Choroid plexus epithelial cell (primary cell): ENCODE results near the gene MSTO1.
A peak's percentile ranks its signal among the peaks of the same experiment; 100 is the strongest.
"Not testable (repeated sequence)": the region's sequence is repeated elsewhere in the genome, so short reads cannot be mapped to it uniquely, and the experiment has no call there.

Experiments
- DNase-seq: peaks from one replicate; pipeline ENCODE4 v3.0.0-alpha.2; 2010; ENCODE audit warnings: low read depth
- H3K4me3 ChIP-seq: 2 replicates; pipeline ENCODE4 v1.5.1; 2011; ENCODE audit warnings: low read depth, mild to moderate bottlenecking, control low read depth, low read length, moderate library complexity
- TF ChIP-seq, protein P1 (sequence below): conservative IDR thresholded peaks from 2 replicates; pipeline ENCODE4 v1.5.1; 2011; ENCODE audit warnings: low read depth, mild to moderate bottlenecking, control low read depth, inconsistent platforms, low read length, moderate library complexity

Gene MSTO1

DNA sequence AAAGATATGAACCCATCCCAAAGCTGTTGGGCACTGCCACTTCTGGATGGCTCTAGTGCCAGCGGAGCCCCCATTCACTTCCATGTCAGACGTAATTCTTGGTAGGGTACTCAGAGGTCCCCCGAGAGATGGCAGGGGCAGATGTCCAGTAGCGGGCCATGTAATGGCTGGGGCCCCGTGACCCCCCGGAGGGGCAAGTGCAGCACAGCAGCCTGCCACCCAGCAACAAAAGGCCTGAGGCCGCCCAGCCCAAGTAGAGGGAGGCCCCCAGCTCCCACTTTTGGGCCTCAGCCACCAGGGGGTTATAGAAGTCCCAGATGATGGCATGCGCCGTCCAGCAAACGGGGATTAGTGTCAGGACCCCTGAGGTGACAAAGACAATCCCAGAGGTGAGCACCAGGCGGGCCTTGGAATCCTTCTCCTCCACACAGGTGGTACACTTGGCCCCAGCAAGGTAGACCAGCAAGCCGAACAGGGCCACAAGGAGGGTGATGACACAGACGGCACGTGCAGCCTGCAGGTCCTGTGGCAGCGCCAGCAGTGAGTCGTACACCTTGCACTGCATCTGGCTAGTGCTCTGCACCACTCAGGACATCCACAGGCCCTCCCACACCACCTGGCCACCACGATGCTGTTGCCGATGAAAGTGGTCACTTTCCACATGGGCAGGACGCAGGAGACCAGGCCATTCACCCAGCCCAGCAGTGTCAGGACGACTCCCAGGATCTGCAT, 19.3 kb upstream of the MSTO1 start:
- not testable (repeated sequence) for H3K4me3 ChIP-seq, DNase-seq

DNA sequence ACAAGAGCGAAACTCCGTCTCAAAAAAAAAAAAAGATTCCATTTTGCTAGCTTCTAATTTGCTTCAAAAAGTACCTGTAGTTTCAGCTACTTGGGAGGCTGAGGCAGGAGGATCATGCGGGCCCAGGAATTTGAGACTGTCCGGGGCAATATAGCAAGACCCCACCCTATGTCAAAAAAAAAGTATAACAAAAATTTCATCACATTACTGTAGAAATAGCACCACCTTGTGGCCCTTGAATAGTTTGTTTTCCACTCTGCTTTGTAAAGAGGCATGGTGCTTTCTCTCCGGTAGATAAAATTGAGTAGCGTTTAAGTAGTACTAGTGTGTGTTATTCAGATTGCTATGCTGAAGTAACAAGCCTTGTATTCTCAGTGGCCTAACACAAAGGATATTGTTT, 18.2 kb upstream of the MSTO1 start:
- TF ChIP-seq, protein P1, sequence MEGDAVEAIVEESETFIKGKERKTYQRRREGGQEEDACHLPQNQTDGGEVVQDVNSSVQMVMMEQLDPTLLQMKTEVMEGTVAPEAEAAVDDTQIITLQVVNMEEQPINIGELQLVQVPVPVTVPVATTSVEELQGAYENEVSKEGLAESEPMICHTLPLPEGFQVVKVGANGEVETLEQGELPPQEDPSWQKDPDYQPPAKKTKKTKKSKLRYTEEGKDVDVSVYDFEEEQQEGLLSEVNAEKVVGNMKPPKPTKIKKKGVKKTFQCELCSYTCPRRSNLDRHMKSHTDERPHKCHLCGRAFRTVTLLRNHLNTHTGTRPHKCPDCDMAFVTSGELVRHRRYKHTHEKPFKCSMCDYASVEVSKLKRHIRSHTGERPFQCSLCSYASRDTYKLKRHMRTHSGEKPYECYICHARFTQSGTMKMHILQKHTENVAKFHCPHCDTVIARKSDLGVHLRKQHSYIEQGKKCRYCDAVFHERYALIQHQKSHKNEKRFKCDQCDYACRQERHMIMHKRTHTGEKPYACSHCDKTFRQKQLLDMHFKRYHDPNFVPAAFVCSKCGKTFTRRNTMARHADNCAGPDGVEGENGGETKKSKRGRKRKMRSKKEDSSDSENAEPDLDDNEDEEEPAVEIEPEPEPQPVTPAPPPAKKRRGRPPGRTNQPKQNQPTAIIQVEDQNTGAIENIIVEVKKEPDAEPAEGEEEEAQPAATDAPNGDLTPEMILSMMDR = peak; percentile 56
- peak; percentile 82 for DNase-seq
- no peak overlapping the region for H3K4me3 ChIP-seq

DNA sequence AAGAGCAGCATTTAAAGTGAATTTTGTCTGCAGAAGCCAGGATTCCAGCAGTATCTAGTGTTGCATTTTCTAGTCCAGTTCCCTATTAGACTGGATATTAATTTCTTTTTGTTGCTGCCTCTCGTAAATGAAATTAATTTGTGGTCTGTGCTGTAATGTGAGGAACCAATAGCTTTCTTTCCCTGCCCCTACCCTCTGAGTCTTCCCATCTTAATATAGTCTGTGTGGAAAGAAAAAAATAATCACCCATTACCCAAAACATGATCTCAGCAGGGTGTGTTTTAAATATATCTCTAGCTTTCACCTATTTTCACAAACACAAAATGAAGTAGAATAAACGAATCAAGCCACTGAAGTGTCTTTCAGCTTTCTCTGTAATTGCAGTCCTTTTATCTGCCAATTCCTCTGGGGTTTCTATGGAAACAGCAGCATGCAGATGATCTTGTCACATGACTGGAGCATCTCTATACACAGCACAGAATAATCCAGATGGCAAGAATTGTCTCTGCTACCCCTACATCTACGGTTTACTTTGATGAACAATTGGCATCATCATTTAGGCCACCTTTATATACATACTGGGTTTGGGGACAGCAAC, 14.0 kb upstream of the MSTO1 start:
- DNase-seq, H3K4me3 ChIP-seq: not testable (repeated sequence)

DNA sequence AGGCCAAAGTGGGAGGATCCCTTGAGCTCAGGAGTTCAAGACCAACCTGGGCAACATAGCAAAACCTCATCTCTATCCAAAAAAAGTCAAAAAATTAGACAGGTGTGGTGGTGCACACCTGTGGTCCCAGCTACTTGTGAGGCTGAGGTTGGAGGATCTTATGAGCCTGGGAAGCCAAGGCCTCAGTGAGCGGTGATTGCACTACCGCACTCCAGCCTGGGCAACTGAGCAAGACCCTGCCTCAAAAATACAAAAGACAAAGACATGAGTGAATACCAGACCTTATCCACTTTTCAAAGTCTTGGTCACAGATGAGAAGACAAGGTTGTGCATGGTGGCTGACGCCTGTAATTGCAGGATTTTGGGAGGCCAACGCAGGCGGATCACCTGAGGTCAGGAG, 13.2 kb upstream of the MSTO1 start:
- TF ChIP-seq, protein P1 = no peak
- no peak overlapping the region for H3K4me3 ChIP-seq
- DNase-seq = no peak

DNA sequence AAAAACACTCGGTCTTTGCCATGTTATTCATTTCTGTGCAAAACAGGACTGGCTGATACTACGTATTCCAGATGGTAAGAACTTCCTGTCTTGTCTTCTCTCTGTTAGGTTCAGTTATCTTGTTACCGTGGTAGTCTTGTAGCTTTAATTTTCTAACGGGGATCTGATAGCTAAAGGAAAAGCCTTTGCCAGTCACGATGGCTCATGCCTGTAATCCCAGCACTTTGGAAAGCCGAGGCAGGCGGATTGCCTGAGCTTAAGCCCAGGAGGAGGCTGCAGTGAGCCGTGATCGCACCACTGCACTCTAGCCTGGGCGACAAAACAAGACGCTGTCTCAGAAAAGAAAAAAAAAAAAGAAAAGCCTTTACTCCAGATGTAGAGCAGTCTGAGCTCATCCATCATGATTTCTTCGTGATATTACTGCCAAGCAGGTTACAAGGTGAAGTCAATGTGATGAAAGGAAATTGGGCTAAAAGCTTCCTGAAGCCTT, 11.1 kb upstream of the MSTO1 start:
- TF ChIP-seq, protein P1 = peak; percentile 34
- peak; percentile 62 for DNase-seq
- peak overlapping the region; percentile 32 for H3K4me3 ChIP-seq

DNA sequence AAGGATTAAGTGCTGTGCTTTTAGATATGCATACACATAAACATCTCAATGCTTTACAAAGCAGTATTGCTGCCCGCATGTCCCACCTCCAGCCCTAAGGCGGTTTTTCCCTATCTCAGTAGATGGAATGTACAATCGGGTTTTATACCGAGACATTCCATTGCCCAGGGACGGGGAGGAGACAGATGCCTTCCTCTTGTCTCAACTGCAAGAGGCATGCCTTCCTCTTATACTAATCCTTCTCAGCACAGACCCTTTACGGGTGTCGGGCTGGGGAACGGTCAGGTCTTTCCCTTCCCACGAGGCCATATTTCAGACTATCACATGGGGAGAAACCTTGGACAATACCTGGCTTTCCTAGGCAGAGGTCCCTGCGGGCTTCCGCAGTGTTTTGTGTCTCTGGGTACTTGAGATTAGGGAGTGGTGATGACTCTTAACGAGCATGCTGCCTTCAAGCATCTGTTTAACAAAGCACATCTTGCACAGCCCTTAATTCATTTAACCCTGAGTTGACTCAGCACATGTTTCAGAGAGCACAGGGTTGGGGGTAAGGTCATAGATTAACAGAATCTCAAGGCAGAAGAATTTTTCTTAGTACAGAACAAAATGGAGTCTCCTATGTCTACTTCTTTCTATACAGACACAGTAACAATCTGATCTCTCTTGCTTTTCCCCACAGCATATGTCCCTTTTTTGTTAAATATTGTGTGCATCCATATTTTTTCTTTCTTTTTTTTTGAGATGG, 10.0 kb upstream of the MSTO1 start:
- not testable (repeated sequence) for H3K4me3 ChIP-seq, DNase-seq

DNA sequence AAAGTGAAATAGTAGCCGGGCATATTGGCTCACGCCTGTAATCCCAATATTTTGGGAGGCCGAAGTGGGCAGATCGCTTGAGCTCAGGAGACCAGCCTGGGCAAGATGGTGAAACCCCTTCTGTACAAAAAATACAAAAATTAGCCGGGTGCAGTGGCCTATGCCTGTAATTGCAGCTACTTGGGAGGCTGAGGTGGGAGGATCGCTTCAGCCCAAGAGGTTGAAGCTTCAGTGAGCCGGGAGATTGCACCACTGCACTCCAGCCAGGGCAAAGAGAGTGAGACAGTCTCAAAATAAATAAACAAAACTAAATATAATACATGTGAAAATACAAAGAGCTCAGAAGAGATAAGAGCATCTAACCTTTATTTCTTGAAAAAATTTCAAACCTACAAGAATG, 2.3 kb upstream of the MSTO1 start:
- no peak overlapping the region for H3K4me3 ChIP-seq
- TF ChIP-seq, protein P1 = no peak
- peak; percentile 10 for DNase-seq

DNA sequence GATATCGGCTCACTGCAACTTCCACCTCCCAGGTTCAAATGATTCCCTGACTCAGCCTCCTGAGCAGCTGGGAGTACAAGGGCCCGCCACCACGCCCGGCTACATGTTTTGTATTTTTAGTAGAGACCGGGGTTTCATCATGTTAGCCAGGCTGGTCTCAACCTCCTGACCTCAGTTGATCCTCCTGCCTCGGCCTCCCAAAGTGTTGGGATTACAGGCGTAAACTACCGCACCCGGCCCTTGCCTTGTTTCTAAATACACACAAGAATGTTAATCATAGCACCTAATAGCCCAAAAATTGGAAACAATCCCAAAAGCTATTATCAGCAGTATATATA, 1.2 kb upstream of the MSTO1 start:
- DNase-seq = no peak
- no peak overlapping the region for H3K4me3 ChIP-seq
- TF ChIP-seq, protein P1 = no peak

DNA sequence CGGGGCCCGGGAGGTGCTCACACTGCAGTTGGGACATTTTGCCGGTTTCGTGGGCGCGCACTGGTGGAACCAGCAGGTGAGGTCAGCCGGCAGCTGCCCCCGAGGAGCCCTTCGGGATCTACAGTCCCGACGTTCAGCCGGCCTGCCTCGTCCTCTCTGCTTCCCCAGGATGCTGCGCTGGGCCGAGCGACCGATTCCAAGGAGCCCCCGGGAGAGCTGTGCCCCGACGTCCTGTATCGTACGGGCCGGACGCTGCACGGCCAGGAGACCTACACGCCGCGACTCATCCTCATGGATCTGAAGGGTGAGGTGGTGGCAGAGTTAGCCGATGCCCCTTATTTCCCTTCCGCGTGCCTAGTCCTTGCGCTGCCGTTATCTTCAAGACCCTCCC, 234 bp downstream of the MSTO1 start:
- peak overlapping the region; percentile 72 for H3K4me3 ChIP-seq
- DNase-seq = not testable (repeated sequence)

DNA sequence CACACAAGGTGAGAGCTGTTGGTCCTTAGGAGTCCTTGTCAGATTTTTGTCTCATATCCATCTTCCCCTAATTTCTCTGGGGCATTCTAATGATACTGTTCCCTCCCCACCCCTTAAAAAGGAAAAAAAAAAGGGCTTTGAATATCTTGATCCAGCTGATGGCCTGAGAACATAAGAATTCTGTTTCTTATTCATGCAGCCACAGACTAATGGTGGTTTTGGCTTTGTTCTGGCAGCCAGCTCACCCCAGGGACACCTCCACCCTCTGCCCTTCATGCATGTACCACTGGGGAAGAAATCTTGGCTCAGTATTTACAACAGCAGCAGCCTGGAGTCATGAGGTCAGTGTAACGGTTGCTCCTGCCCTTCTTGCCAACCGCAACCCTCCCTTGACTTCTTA, 3.2 kb downstream of the MSTO1 start:
- peak; percentile 6 for DNase-seq
- not testable (repeated sequence) for H3K4me3 ChIP-seq
